ENCODE measurements around the gene CRYBG3.

CRYBG3 gene

DNA sequence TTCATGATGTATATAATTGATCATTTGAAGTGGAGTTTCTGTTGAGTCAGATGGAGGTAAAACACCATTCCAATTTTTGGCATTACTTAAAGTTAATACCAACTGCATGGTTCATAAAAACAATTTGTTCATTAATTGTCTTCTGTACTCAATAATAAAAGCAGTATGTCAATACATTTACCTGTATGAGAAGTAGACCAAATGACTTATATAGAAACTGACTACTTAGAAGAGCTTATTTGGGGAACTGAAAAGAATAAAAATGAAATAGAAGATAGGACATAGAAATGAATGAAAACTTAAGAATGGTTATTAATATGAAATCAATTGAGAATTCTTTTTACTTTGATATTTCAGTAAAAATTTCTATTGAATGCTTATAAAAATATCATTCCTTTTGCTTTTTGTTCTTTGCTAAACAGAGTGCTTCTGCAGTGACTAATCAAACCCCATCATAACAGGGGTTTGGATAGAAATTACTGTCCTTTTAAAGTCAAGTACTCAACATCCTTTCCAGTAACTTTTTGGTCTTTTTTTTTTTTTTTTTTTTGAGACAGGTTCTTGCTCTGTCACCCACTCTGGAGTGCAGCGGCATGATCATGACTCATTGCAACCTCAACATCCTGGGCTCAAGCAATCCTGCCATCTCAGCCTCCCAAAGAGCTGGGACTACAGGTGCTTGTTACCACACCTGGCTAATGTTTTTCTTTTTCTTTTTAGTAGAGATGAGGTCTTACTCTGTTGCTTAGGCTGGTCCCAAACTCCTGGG, 6.5 kb upstream of the CRYBG3 start:
- DNase-seq (ENCODE audit: extremely low read depth, low read depth) = no peak
- TF ChIP-seq, protein P1, sequence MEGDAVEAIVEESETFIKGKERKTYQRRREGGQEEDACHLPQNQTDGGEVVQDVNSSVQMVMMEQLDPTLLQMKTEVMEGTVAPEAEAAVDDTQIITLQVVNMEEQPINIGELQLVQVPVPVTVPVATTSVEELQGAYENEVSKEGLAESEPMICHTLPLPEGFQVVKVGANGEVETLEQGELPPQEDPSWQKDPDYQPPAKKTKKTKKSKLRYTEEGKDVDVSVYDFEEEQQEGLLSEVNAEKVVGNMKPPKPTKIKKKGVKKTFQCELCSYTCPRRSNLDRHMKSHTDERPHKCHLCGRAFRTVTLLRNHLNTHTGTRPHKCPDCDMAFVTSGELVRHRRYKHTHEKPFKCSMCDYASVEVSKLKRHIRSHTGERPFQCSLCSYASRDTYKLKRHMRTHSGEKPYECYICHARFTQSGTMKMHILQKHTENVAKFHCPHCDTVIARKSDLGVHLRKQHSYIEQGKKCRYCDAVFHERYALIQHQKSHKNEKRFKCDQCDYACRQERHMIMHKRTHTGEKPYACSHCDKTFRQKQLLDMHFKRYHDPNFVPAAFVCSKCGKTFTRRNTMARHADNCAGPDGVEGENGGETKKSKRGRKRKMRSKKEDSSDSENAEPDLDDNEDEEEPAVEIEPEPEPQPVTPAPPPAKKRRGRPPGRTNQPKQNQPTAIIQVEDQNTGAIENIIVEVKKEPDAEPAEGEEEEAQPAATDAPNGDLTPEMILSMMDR (IDR thresholded peaks at IDR 0.05; ENCODE audit: low read depth, low read length) = no peak

DNA sequence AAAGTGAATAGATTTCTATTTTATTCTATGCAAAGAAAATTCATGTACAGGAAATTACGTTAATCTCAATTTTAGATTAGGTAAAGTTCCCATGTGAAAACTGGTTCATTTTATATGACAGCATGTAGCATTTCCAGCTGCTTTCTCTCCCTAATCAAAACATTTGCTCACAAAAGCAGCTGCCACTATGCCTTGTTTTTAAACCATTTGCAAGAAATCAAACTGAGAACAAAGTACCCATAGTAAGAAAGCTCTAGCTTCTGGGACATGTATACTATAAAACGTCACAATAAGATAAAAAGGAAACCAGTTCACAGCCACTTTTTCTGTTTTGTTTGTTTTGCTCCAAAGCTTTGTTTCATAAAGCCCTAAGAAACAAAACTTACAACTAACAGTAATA, 5.0 kb upstream of the CRYBG3 start:
- DNase-seq (ENCODE audit: extremely low read depth, low read depth) = no peak
- TF ChIP-seq, protein P1 (IDR thresholded peaks at IDR 0.05; ENCODE audit: low read depth, low read length) = no peak

DNA sequence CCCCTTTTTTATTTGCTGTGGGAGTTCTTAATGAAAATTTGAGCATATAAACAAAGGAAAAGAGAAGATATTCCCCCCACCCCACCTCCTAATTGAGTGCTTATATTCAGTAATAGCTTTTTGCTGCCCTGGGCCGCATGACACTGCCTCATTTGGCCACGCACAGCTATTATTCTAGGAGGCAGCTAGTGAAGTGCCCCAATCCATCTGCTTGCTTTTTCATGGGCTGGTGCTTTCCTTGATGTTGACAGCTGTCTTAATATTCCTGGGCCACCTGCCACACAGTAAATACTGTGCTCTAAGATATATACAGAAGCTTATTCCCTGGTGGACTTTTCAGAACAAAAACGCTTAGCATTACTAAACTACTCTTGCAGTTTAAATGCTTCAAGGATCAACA, 3.8 kb upstream of the CRYBG3 start:
- no peak for DNase-seq (ENCODE audit: extremely low read depth, low read depth)

DNA sequence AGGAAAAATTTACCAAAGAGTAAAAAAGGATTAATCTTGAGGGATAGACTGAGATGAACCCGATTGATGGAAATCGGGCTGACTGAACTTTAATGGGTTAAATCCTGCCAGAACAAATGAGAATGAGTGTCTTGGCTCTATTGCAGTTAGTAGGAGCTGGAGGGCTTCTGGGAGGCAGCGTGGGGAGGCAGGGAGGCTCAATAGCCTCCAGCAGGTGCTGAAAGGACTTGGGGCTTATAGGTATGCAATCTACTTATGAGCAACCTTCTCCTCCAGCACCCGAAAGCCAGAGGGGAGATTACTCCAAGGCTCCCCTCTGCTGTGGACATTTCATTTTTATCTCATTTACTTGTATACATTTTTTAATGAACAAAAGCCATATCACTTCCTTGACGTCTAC, 1.0 kb upstream of the CRYBG3 start:
- TF ChIP-seq, protein P1 (IDR thresholded peaks at IDR 0.05; ENCODE audit: low read depth, low read length) = no peak
- DNase-seq (ENCODE audit: extremely low read depth, low read depth) = no peak

More for the DNA sequence above, 3.8 kb upstream of the CRYBG3 start:
- TF ChIP-seq, protein P1 (IDR thresholded peaks at IDR 0.05; ENCODE audit: low read depth, low read length) = no peak

DNA sequence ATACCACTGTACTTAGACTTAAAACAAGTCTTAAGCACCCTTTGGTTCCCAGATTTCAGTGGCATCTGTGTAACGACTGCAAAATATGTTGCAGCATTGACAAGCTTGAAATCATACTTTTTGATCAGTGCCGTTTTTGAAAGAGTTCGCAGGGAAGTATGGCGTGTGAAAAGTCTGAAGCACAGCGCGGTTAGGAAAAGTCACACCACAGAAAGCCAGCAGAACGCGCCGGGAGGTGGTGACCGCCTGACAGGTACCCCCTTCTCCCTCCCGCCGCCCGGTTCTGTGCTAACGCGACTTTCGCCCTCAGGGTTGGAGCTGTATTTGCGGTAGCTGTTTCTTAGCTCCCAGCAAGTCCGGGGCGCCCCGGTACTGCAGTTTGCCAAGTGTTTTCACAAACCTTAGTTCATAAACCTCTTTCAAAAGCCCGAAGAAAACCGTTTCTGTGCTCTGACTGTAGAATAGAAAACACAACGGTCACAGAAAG, 481 bp upstream of the CRYBG3 start:
- TF ChIP-seq, protein P1 (IDR thresholded peaks at IDR 0.05; ENCODE audit: low read depth, low read length) = no peak
- DNase-seq (ENCODE audit: extremely low read depth, low read depth) = no peak

DNA sequence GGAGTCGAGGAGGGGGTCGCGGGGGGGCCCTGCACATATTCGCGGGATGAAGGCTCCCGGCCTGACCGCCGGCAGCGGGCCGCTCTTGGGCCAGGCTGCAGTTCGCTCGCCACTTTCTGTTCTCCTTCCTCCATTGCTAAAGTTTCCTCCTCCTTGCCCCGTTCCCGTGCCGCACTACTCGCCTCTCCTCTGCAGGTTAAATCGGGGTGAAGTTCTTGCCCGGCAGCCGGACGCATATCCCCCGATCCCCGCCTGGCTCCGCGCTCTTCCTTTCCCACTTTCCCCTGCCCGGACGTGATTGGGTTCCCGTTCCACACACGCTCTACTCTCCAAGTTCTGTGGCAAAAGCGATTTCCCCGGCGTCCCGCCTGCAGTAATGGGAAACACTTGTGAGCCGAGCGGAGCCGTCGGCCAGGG, 556 bp downstream of the CRYBG3 start:
- DNase-seq (ENCODE audit: extremely low read depth, low read depth) = no peak
- TF ChIP-seq, protein P1 (IDR thresholded peaks at IDR 0.05; ENCODE audit: low read depth, low read length) = no peak

All from AG09319 (cell line).